ENCODE data around the gene MYO1H. TPM values are rescaled to one million over a fixed set of nuclear protein-coding genes. Genes with fewer than 3 reads are reported as not detected.

The MYO1H gene
- total RNA-seq, 1 donor from 2014 or later, result not detected

GRCh38 chr12:109329003-109329402 lies 18.7 kb upstream of the MYO1H start:
- H3K27me3 ChIP-seq (ENCODE audit: control insufficient read depth, insufficient read depth, low read length), result peaks cover 5% of the 10 kb centered on the region
- no peak for DNase-seq (ENCODE audit: low read depth)
- TF ChIP-seq CTCF (IDR thresholded peaks at IDR 0.05; ENCODE audit: insufficient read depth, low read length, poor library complexity, severe bottlenecking), result no peak

GRCh38 chr12:109329686-109330085 lies 18.0 kb upstream of the MYO1H start:
- H3K27me3 ChIP-seq (ENCODE audit: control insufficient read depth, insufficient read depth, low read length), result peaks cover 5% of the 10 kb centered on the region
- no peak overlapping the region for H3K4me3 ChIP-seq (ENCODE audit: low read depth, low read length)
- no peak for TF ChIP-seq CTCF (IDR thresholded peaks at IDR 0.05; ENCODE audit: insufficient read depth, low read length, poor library complexity, severe bottlenecking)
- no peak for DNase-seq (ENCODE audit: low read depth)
- no peaks in the 10 kb centered on the region for H3K36me3 ChIP-seq (ENCODE audit: control insufficient read depth, insufficient read depth, low read length)

More at GRCh38 chr12:109329003-109329402, 18.7 kb upstream of the MYO1H start:
- H3K36me3 ChIP-seq (ENCODE audit: control insufficient read depth, insufficient read depth, low read length), result no peaks in the 10 kb centered on the region
- H3K4me3 ChIP-seq (ENCODE audit: low read depth, low read length), result no peak overlapping the region

GRCh38 chr12:109330282-109331230 lies 17.1 kb upstream of the MYO1H start:
- Histone ChIP-seq H3K4me3 (ENCODE audit: low read depth, low read length) (no peak overlapping the region), H3K36me3 (ENCODE audit: control insufficient read depth, insufficient read depth, low read length) (no peaks in the 10 kb centered on the region), H3K27me3 (ENCODE audit: control insufficient read depth, insufficient read depth, low read length) (peaks cover 5% of the 10 kb centered on the region)
- no peak for TF ChIP-seq CTCF (IDR thresholded peaks at IDR 0.05; ENCODE audit: insufficient read depth, low read length, poor library complexity, severe bottlenecking)
- DNase-seq (ENCODE audit: low read depth), result no peak

GRCh38 chr12:109331301-109331952 lies 16.3 kb upstream of the MYO1H start:
- TF ChIP-seq CTCF (IDR thresholded peaks at IDR 0.05; ENCODE audit: insufficient read depth, low read length, poor library complexity, severe bottlenecking), result no peak
- H3K36me3 ChIP-seq (ENCODE audit: control insufficient read depth, insufficient read depth, low read length), result no peaks in the 10 kb centered on the region
- no peak overlapping the region for H3K4me3 ChIP-seq (ENCODE audit: low read depth, low read length)
- DNase-seq (ENCODE audit: low read depth), result no peak
- H3K27me3 ChIP-seq (ENCODE audit: control insufficient read depth, insufficient read depth, low read length), result peaks cover 2% of the 10 kb centered on the region

- no peaks in the 10 kb centered on the region for H3K36me3 ChIP-seq (ENCODE audit: control insufficient read depth, insufficient read depth, low read length)
- DNase-seq (ENCODE audit: low read depth), result no peak
- peaks cover 2% of the 10 kb centered on the region for H3K27me3 ChIP-seq (ENCODE audit: control insufficient read depth, insufficient read depth, low read length)
- no peak for TF ChIP-seq CTCF (IDR thresholded peaks at IDR 0.05; ENCODE audit: insufficient read depth, low read length, poor library complexity, severe bottlenecking)
- H3K4me3 ChIP-seq (ENCODE audit: low read depth, low read length), result no peak overlapping the region
Observed at GRCh38 chr12:109334887-109335286, 12.8 kb upstream of the MYO1H start.
